GM19328 (cell line): ENCODE data around the gene CDH23.

Experiments
- ATAC-seq: cut with Tn5 transposase; IDR thresholded peaks from one replicate; pipeline ENCODE4 v1.9.1; 2021; ENCODE audit warnings: mild to moderate bottlenecking, moderate library complexity; ENCODE audit not compliant: unreplicated experiment

Gene CDH23

GRCh38 chr10:71462062-71462935, 65.6 kb downstream of the CDH23 start:
- no peak for ATAC-seq

DNA sequence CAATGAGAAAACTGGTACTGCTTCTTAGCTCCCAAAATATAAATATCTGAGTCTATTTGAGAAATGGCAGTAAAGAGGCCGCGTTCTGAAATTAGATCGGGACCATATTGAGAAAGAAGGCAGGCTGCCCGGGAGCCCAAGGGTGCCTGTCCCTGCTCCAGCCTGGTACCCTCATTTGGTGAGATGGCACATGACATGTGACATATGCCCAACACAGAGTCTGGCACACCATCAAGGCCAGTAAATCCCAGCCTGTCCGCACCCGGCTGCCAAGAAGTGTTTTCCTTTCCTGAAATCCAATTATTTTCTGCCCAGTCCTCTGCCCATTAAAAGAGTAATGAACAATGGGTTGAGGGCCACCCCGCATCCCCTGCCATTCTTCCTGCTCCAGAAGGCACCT, 66.4 kb downstream of the CDH23 start:
- ATAC-seq: no peak

- no peak for ATAC-seq
Observed at GRCh38 chr10:71465551-71466252, 69.0 kb downstream of the CDH23 start.

DNA sequence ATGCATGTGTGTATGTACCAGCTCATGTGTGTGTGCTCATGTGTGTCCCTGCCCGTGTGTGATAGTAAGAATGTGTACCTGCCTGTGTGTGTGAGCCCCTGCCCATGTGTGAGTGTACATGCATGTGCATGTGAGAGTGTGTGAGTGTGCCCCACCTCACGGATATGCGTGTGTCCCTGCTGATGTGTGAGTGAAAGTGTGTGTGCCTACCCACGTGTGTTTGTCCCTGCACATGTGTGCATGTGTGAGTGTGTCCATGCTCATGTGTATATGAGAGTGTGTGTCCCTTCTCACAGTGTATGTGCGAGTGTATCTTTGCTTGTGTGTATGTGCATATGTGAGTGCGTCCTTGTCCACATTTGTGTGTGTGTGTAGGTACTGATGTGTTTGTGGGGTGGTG, 69.6 kb downstream of the CDH23 start:
- no peak for ATAC-seq

DNA sequence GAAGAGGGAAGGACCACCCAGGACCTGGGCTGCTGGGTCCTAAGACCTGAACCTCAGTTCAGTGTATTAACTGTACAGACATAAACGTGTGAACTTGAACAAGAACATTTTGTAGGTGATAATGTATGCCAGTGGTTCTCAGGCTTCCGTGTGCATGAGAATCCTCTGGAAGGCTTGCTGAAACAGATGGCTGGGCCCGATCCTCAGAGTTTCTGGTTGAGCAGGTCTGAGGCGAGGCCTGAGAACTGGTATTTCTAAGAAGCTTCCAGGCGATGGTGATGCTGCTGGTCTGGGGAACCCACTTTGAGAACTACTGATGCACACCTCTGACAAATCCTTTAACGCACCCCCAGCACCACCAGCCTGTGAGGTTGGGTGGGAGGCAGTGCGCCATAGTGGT, 70.4 kb downstream of the CDH23 start:
- ATAC-seq: no peak

DNA sequence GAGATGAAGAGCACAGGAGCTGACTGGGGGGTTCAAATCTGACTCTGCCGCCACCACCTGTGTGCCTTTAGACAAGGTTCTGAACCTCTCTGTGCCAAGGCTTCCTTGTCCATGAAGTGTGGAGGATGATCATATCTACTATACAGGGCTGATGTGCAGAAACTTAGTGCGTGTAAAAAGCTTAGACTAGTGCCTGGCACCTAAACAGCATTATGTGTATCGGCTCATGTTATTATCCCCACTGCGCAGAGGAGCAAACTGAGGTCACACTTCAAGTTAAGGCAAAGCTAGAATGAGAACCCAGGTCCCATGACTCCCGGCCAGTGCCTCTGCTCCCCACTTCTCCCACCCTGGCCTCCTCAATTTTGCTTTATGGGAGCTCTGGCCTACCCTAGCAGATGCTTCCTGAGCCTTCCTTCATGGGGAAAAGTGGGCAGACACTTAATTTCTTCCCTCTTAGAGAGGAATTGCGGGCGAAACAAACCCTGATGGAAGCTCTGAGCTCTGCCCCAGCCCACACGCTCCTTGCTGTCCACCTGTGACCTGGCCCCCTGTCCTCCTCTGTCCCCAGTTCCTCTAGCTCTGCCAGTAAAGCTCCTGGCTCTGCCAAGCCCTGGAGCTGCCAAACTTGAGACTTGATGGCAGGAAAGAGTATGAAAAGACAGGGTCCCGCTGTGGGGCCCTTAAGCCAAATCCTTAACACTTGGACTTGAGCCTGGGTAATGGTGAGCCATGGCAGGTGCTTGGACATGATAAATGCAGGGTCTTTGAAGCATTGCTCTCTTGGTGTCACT, 71.0 kb downstream of the CDH23 start:
- ATAC-seq: no peak

DNA sequence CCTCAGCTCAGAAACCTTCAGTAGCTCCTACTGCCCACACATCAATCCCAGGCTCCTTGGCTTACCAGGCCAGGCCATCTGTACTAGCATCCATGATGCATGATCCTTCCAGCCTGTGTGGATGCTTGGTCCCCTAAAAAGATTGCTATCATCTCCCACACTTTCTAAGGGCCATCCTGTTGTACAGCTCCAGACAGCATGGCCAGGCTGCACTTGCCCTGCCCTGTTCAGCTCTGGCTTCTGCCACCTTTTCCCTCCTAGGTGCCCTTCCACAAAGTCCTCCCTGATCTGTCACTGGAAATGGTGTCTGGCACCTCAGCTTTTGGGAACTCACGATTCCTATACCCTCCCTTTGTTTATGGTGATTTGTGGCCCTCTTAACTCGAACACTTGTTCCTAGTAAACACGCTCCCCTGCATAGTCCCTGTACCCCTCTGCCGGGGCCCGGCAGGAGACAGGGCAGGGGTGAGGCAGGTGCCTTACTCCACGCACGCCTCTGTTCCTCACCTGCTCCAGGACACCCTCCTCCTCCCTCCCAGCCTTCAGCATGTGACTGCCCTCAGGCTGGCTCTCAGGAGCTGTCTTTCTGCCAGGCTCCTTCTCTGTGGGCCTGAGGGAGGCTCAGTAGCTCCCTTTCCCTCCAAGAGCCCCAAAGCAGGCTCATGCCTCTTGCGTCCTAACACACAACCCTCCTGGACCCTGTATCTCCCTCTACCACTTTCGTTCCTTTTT, 71.8 kb downstream of the CDH23 start:
- ATAC-seq: no peak

DNA sequence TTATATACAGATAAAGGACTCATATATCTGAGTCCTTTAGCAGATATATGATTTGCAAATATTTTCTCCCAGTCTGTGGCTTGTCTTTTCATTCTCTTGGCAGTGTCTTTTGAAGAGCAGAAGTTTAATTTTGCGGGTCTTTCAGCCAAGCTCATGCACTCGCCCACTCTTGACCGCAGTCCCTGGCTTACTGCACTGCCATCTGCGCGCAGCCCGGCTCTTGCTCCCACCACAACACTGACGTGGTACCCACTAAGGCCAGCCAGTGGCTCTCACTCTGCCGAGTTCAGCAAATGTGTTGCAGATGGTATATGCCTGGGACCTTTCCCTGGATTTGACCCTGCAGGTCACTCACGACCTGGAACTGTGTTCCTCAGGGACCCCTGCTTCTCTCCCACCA, 74.3 kb downstream of the CDH23 start:
- ATAC-seq: no peak

DNA sequence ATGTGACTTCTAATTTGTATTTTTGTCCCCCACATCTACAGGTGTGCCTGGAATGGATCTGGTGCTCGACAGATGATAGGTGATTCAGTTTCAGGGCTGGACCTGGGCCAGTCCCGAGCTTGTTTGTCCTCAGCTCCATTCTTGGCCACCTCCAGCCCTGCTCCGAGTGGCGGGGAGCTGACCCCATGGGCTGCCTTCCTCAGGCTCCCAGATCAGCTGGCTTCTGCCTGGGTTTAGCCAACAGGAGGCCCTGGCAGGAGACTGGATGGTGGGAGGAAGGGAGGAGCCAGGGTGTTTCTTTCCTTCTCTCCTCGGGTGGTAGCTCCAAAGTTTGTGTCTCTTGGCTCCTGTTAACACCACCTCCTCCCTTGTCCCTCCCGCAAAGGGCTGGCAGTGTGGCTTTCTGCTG, 75.2 kb downstream of the CDH23 start:
- ATAC-seq: no peak

- no peak for ATAC-seq
Observed at GRCh38 chr10:71472466-71472865, 75.7 kb downstream of the CDH23 start.

DNA sequence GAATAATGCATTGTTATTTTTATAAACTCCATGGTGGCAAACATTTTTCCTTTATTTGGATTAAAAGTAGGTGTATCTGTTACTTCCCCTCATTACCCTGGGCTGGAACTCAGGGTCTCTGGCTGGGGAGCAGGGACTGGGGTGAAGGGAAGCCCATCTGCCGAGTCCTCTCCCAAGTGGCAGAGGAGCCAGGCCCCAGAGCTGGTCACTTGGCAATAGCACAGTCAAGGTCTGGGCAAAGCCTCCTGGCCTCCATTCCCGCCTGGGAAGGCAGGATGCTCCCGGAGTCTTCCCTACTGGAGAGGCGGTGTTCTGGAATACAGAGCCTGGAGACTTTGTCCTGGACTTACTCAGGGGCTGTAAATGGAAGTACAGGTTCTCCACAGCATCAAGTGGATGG, 76.2 kb downstream of the CDH23 start:
- ATAC-seq: no peak

DNA sequence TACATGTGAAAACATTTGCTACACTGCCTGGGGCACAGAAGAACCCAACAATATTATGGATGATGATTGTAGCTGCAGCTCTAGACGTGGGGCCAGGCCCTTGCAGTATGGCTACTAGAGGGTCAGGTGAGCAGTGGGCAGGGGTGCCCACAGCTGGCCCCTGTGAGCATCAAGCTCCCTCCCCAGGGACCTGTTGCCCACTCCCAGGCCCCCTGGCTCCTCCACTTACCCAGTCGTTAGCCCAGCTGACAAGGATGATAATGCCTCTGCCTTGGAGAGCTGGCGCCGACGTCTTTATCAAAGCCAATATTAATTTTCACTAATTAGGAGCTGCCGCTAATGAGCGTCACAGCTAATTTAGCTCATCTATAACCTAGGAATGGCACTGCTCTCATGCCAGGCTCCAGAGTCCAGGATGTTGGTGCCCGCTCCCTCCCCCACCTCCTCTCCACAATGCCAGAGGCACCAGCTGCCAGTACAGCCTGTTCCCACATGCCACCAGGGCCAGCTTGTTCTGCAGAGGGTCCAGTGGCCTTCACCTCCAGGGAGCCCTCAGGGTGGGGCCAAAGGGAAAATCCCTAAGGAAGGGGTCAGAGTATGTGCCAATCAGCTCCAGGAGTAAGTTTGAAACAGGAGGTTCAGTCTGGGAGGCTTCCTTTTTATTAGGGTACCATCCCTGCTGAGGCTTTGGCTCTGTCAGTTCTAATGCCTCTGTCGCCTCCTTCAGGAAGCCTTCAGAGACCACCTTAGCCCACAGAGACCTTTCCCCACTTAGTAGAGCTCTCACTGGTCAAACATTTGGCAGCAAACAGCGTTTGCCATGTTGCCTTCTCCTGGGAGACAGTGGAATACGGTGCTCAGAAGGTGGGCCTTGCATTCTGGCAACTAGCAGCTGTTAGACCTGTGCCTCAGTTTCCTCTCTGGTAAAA, 77.2 kb downstream of the CDH23 start:
- no peak for ATAC-seq

DNA sequence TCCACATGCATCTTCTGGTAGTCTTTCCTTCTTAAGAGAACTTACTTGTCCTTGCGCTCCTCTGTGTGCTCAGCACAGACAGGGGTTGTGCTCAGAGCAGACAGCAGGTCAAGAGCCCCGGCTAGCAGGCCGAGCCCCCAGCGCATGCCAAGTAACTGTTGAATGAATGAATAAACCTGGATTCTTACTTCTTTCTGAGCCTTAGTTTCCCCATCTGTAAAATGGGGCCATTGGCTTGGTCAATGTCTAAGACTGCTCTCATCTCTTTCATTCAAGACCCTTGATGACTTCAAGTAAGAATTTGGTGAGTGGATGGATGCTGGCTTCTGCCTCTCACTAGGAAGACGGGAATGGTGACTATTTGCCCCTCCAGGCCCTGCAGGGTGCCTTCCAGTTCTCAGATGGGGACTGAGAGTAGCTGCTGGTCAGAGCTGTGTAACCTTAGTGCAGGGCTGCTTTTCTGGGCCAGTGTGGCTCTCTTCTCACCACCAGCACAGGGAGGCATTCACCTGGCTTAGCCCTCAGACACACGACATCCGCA, 78.1 kb downstream of the CDH23 start:
- ATAC-seq: no peak

GRCh38 chr10:71475243-71475871, 78.6 kb downstream of the CDH23 start:
- no peak for ATAC-seq

GRCh38 chr10:71476228-71477011, 79.7 kb downstream of the CDH23 start:
- ATAC-seq: no peak

GRCh38 chr10:71478173-71478572, 81.5 kb downstream of the CDH23 start:
- ATAC-seq: no peak

DNA sequence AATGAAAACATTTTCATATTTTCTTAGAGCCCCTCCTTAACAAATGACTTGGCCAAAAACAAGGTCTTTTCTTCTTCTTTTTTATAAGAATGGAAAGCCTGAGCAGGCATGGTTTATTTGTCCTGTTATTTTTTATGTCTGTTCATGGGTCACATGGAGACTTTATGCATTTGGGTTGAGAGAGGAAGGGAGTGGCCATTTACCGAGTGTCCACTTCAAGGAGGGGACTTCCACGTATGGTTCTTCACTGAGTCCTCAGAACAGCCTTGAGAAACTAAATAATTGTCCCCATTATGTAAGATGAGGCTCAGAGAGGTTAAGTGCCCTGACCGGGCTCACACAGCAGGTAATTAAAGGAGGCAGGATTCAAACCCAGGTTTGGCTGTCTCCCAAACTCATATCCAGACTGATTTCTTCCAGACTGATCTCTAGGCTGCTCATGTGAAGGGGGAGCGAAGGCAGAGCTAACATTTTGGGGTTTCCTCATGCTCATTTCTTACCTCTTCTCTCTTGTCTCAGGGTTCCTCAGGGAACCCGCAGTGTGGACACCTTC, 82.2 kb downstream of the CDH23 start:
- no peak for ATAC-seq

GRCh38 chr10:71479831-71480230, 83.1 kb downstream of the CDH23 start:
- no peak for ATAC-seq
